HepG2 (cell line): Measurements from ENCODE around the gene CCDC183. TPM values are rescaled to one million over a fixed set of nuclear protein-coding genes. Genes with fewer than 3 reads are reported as not detected.

Source experiments
- BORCS8-MEF2B ChIP-seq: sonication (generic); formaldehyde crosslinking; IDR thresholded peaks from 2 replicates; pipeline ENCODE4 v1.8.0; 2022; ENCODE audit warnings: mild to moderate bottlenecking, missing genetic modification reagents
- ETS1 ChIP-seq: sonication (generic); formaldehyde crosslinking; IDR thresholded peaks from 2 replicates; pipeline ENCODE4 v1.4.0; 2020; ENCODE audit warnings: missing genetic modification reagents
- ETV5 ChIP-seq: IDR thresholded peaks from 2 replicates; pipeline ENCODE4 v1.6.1; 2018; ENCODE audit warnings: missing biosample characterization, missing genetic modification reagents, inconsistent platforms, borderline replicate concordance
- HMGXB3 ChIP-seq: sonication (generic); formaldehyde crosslinking; IDR thresholded peaks from 2 replicates; pipeline ENCODE4 v1.4.0; 2020; ENCODE audit warnings: missing genetic modification reagents, borderline replicate concordance
- IKZF5 ChIP-seq: IDR thresholded peaks from 2 replicates; pipeline ENCODE4 v1.6.1; 2018; ENCODE audit warnings: missing genetic modification reagents, mild to moderate bottlenecking, missing compliant biosample characterization
- MIER2 ChIP-seq: IDR thresholded peaks from 2 replicates; pipeline ENCODE4 v1.6.1; 2016; ENCODE audit warnings: missing biosample characterization, missing genetic modification reagents
- NFKB2 ChIP-seq: sonication (generic); formaldehyde crosslinking; IDR thresholded peaks from 2 replicates; pipeline ENCODE4 v1.4.0; 2020; ENCODE audit warnings: missing genetic modification reagents, borderline replicate concordance
- NFKBIZ ChIP-seq: IDR thresholded peaks from 2 replicates; pipeline ENCODE4 v1.6.1; 2018; ENCODE audit warnings: missing genetic modification reagents, missing compliant biosample characterization
- SP4 ChIP-seq: sonication (generic); formaldehyde crosslinking; IDR thresholded peaks from 2 replicates; pipeline ENCODE4 v1.8.1; 2023; ENCODE audit warnings: mild to moderate bottlenecking, missing genetic modification reagents
- TCF7 ChIP-seq: sonication (generic); IDR thresholded peaks from 2 replicates; pipeline ENCODE4 v1.6.1; 2016; ENCODE audit warnings: antibody characterized with exemption, low read depth
- TEAD3 ChIP-seq: optimal IDR thresholded peaks from 2 replicates; pipeline ENCODE3; 2016; ENCODE audit warnings: borderline replicate concordance
- THRA ChIP-seq: sonication (generic); formaldehyde crosslinking; IDR thresholded peaks from 2 replicates; pipeline ENCODE4 v1.4.0; 2020; ENCODE audit warnings: missing genetic modification reagents, borderline replicate concordance
- TP53 ChIP-seq: sonication (generic); formaldehyde crosslinking; conservative IDR thresholded peaks from 2 replicates; pipeline ENCODE4 v1.4.0; 2020; ENCODE audit warnings: missing genetic modification reagents
- ZNF639 ChIP-seq: conservative IDR thresholded peaks from 2 replicates; pipeline ENCODE4 v1.6.1; 2018; ENCODE audit warnings: missing genetic modification reagents
- ZNF770 ChIP-seq: sonication (generic); formaldehyde crosslinking; IDR thresholded peaks from 2 replicates; pipeline ENCODE4 v1.5.0; 2020; ENCODE audit warnings: mild to moderate bottlenecking, missing genetic modification reagents
- ZNF780A ChIP-seq: sonication (generic); formaldehyde crosslinking; IDR thresholded peaks from 2 replicates; pipeline ENCODE4 v1.8.0; 2022; ENCODE audit warnings: mild to moderate bottlenecking, missing genetic modification reagents, moderate library complexity
- polyA plus RNA-seq, 8 experiments: library from polyadenylated mRNA; depleted of rRNA in 3 of 8; stranded (reverse) in 7 of 8; unstranded in 1 of 8; fragments of >200 nt; fragmentation: Illumina TruSeq in 4 of 8; extraction: Trizol in 4 of 8; gene quantifications; 2 replicates each; pipeline versions ENCODE4 v1.2.1 to v1.2.3, GENCODE V29; 2011 to 2016; ENCODE audit warnings: low read depth in 4 of 8, missing spikeins in 1 of 8, mixed read lengths in 1 of 8; ENCODE audit not compliant: insufficient read depth in 1 of 8
- total RNA-seq, 5 experiments: library from RNA; depleted of rRNA; stranded (reverse); fragments of >200 nt; fragmentation: Illumina TruSeq; extraction: Trizol; gene quantifications; 2 replicates each; pipeline ENCODE4 v1.2.3, GENCODE V29; 2016; ENCODE audit warnings: low read depth in 1 of 5

CCDC183 gene
- total and polyA plus RNA-seq, 2 of the 13 experiments (the other 11 are each of a cell fraction or from before 2014, with no cell fraction given) = 5.0 to 66.4 TPM

- TF ChIP-seq TP53 (CRISPR knock-in tag) = no peak
- TF ChIP-seq ZNF770 (CRISPR knock-in tag) = no peak
- no peak for TF ChIP-seq TCF7
- TF ChIP-seq NFKBIZ (CRISPR knock-in tag) = no peak
- TF ChIP-seq IKZF5 = peak; percentile 65; the same call in 1 of the 2 replicates
- peak; percentile 65 for TF ChIP-seq SP4 (CRISPR knock-in tag)
- peak; percentile 85; the same call in 1 of the 2 replicates for TF ChIP-seq NFKB2 (CRISPR knock-in tag)
- TF ChIP-seq ETS1 = 0 out of 2 replicates have a peak, but pooled peaks have one; percentile 51
- TF ChIP-seq ZNF780A (CRISPR knock-in tag) = peak; percentile 81; the same call in 1 of the 2 replicates
- 0 out of 2 replicates have a peak, but pooled peaks have one; percentile 59 for TF ChIP-seq BORCS8-MEF2B (CRISPR knock-in tag)
- TF ChIP-seq HMGXB3 (CRISPR knock-in tag) = 0 out of 2 replicates have a peak, but pooled peaks have one; percentile 46
- 0 out of 2 replicates have a peak, but pooled peaks have one; percentile 33 for TF ChIP-seq ZNF639 (CRISPR knock-in tag)
- TF ChIP-seq THRA (CRISPR knock-in tag) = peak; percentile 52; the same call in 1 of the 2 replicates
- TF ChIP-seq TEAD3 (CRISPR knock-in tag) = peak; percentile 60
- TF ChIP-seq ETV5 = peak; percentile 97
- peak; percentile 72; the same call in 1 of the 2 replicates for TF ChIP-seq MIER2 (CRISPR knock-in tag)
These were observed 3.1 kb downstream of the CCDC183 start (continued) for GRCh38 chr9:136799079-136799853.
